ENCODE data around the gene CALN1. TPM values are rescaled to one million over a fixed set of nuclear protein-coding genes. Genes with fewer than 3 reads are reported as not detected.

The CALN1 gene
- total and polyA plus RNA-seq, 2 experiments from 2014 or later: 0.23 to 0.28 TPM

DNA sequence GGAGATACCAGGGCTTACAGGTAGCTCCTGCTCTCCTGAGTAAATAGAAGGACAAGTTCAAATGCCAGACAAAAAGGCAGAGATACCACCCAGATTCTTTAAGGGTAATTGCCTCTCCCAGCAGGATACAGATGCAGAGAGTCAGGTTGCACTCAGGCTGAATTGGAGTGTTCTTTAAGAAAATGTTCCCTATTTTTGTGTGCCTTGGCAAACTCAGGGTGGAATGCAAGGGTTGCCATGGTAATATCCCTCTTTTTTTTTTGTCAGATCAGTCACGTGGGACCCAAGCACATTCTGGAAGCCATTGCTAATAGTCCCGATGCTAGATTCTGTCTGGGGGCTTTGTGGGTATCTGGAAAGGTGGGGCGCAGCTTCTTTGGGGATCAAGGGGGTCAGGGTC, 628.0 kb downstream of the CALN1 start:
- H2AFZ ChIP-seq: no peak overlapping the region
- TF ChIP-seq EZH2 (IDR thresholded peaks at IDR 0.05; ENCODE audit: borderline replicate concordance) (no peak), EZH2phosphoT487 (IDR thresholded peaks at IDR 0.05; ENCODE audit: low read depth, severe bottlenecking, unreplicated experiment) (no peak)
- TF ChIP-seq, protein P1, sequence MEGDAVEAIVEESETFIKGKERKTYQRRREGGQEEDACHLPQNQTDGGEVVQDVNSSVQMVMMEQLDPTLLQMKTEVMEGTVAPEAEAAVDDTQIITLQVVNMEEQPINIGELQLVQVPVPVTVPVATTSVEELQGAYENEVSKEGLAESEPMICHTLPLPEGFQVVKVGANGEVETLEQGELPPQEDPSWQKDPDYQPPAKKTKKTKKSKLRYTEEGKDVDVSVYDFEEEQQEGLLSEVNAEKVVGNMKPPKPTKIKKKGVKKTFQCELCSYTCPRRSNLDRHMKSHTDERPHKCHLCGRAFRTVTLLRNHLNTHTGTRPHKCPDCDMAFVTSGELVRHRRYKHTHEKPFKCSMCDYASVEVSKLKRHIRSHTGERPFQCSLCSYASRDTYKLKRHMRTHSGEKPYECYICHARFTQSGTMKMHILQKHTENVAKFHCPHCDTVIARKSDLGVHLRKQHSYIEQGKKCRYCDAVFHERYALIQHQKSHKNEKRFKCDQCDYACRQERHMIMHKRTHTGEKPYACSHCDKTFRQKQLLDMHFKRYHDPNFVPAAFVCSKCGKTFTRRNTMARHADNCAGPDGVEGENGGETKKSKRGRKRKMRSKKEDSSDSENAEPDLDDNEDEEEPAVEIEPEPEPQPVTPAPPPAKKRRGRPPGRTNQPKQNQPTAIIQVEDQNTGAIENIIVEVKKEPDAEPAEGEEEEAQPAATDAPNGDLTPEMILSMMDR (IDR thresholded peaks at IDR 0.05; ENCODE audit: poor library complexity): no peak
- no peaks in the 10 kb centered on the region for H4K20me1 ChIP-seq (ENCODE audit: insufficient read depth, poor library complexity, severe bottlenecking)
- no peaks in the 10 kb centered on the region for H3K9me2 ChIP-seq (replicated peaks; ENCODE audit: insufficient read depth)
- no peak overlapping the region for H3K27ac ChIP-seq
- H3K79me2 ChIP-seq: no peaks in the 10 kb centered on the region
- H3K36me3 ChIP-seq (replicated peaks; ENCODE audit: insufficient read depth, low read depth): no peaks in the 10 kb centered on the region
- H3K27me3 ChIP-seq: no peaks in the 10 kb centered on the region
- DNase-seq (ENCODE audit: low spot score): no peak
- H3K4me3 ChIP-seq: no peak overlapping the region
- no peaks in the 10 kb centered on the region for H3K9me3 ChIP-seq (ENCODE audit: low read depth)
- no peaks in the 10 kb centered on the region for H3K4me1 ChIP-seq (ENCODE audit: insufficient read depth)
- no peak overlapping the region for H3K4me2 ChIP-seq
- 57% methylated on average over 3 of the region's 3 CpGs for WGBS (ENCODE audit: low lambda C conversion rate, missing lambda C conversion rate)

DNA sequence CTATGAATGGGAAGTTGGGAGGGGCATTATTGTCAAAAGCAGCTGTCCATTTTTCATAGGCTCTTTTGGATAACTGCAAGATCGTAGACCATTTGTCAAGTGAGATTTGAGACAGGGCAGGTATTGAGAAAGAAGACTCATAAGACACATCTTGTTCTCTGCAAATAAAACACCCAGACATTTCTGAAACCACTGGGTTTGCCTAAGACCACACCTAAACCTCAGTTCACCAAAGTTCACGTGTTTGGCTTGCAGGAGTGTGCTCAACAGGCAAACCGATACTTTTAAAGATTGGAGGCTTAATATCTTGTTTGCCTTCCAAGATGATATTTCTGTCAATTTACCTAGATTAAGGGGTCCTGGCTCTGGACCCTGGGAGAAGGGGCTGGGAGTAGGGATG, 628.4 kb downstream of the CALN1 start:
- no peak overlapping the region for H2AFZ ChIP-seq
- no peak overlapping the region for H3K27ac ChIP-seq
- no peak for TF ChIP-seq EZH2 (IDR thresholded peaks at IDR 0.05; ENCODE audit: borderline replicate concordance)
- TF ChIP-seq EZH2phosphoT487 (IDR thresholded peaks at IDR 0.05; ENCODE audit: low read depth, severe bottlenecking, unreplicated experiment): no peak
- TF ChIP-seq, protein P1 (IDR thresholded peaks at IDR 0.05; ENCODE audit: poor library complexity): no peak
- no peak for DNase-seq (ENCODE audit: low spot score)
- no peaks in the 10 kb centered on the region for H3K9me2 ChIP-seq (replicated peaks; ENCODE audit: insufficient read depth)
- no peaks in the 10 kb centered on the region for H3K79me2 ChIP-seq
- 62% methylated on average over 3 of the region's 3 CpGs for WGBS (ENCODE audit: low lambda C conversion rate, missing lambda C conversion rate)
- no peaks in the 10 kb centered on the region for H3K36me3 ChIP-seq (replicated peaks; ENCODE audit: insufficient read depth, low read depth)
- H3K4me3 ChIP-seq: no peak overlapping the region
- H3K4me2 ChIP-seq: no peak overlapping the region
- no peaks in the 10 kb centered on the region for H4K20me1 ChIP-seq (ENCODE audit: insufficient read depth, poor library complexity, severe bottlenecking)
- no peaks in the 10 kb centered on the region for H3K27me3 ChIP-seq
- no peaks in the 10 kb centered on the region for H3K9me3 ChIP-seq (ENCODE audit: low read depth)
- H3K4me1 ChIP-seq (ENCODE audit: insufficient read depth): no peaks in the 10 kb centered on the region

DNA sequence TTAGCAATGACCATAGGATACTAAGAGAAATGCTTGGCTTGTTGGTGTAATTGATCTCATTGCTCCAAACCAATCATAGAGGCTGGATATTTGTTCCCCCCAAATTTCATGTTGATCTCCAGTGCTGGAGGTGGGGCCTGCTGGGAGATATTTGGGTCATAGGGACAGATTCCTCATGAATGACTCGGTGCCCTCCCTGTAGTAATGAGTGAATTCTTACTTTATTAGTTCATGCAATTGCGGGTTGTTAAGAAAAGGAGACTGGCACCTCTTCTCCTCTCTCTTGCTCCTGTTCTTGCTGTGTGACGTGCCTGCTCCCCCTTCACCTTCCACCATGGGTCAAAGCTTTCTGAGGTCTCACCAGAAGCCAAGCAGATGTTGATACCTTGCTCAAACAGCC, 630.1 kb downstream of the CALN1 start:
- Histone ChIP-seq H3K4me3 (no peak overlapping the region), H3K27me3 (no peaks in the 10 kb centered on the region), H3K4me1 (ENCODE audit: insufficient read depth) (no peaks in the 10 kb centered on the region), H2AFZ (no peak overlapping the region), H4K20me1 (ENCODE audit: insufficient read depth, poor library complexity, severe bottlenecking) (no peaks in the 10 kb centered on the region), H3K79me2 (no peaks in the 10 kb centered on the region), H3K27ac (no peak overlapping the region), H3K36me3 (replicated peaks; ENCODE audit: insufficient read depth, low read depth) (no peaks in the 10 kb centered on the region), H3K9me2 (replicated peaks; ENCODE audit: insufficient read depth) (no peaks in the 10 kb centered on the region), H3K4me2 (no peak overlapping the region), H3K9me3 (ENCODE audit: low read depth) (no peaks in the 10 kb centered on the region)
- no peak for DNase-seq (ENCODE audit: low spot score)
- 91% methylated on average over 3 of the region's 3 CpGs for WGBS (ENCODE audit: low lambda C conversion rate, missing lambda C conversion rate)
- TF ChIP-seq, protein P1 (IDR thresholded peaks at IDR 0.05; ENCODE audit: poor library complexity): no peak
- TF ChIP-seq EZH2phosphoT487 (IDR thresholded peaks at IDR 0.05; ENCODE audit: low read depth, severe bottlenecking, unreplicated experiment): no peak
- no peak for TF ChIP-seq EZH2 (IDR thresholded peaks at IDR 0.05; ENCODE audit: borderline replicate concordance)

DNA sequence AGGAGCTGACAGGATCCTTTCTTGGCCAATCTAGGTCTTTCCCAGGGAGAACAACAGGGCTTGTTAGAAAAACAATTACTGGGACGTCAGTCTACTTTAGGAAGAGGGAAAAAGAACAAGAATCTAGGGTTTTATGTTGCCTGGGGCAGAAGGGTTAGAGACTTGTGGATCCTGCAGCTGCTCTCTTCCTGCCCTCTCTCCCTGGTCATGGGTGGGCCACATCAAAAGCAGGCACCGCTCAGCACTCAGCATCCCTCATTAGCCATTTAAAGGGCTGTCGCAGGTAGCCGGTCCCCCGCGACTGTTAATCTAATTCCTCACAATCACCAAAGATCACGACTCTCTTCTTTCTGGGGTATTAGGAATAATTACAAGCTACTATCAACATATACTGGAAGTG, 631.9 kb downstream of the CALN1 start:
- DNase-seq (ENCODE audit: low spot score): no peak
- no peak overlapping the region for H3K4me3 ChIP-seq
- H4K20me1 ChIP-seq (ENCODE audit: insufficient read depth, poor library complexity, severe bottlenecking): no peaks in the 10 kb centered on the region
- no peak overlapping the region for H2AFZ ChIP-seq
- TF ChIP-seq, protein P1 (IDR thresholded peaks at IDR 0.05; ENCODE audit: poor library complexity): no peak
- no peaks in the 10 kb centered on the region for H3K9me3 ChIP-seq (ENCODE audit: low read depth)
- no peaks in the 10 kb centered on the region for H3K36me3 ChIP-seq (replicated peaks; ENCODE audit: insufficient read depth, low read depth)
- H3K27ac ChIP-seq: no peak overlapping the region
- no peaks in the 10 kb centered on the region for H3K27me3 ChIP-seq
- no peaks in the 10 kb centered on the region for H3K9me2 ChIP-seq (replicated peaks; ENCODE audit: insufficient read depth)
- no peaks in the 10 kb centered on the region for H3K4me1 ChIP-seq (ENCODE audit: insufficient read depth)
- 35% methylated on average over 7 of the region's 7 CpGs for WGBS (ENCODE audit: low lambda C conversion rate, missing lambda C conversion rate)
- no peak overlapping the region for H3K4me2 ChIP-seq
- no peaks in the 10 kb centered on the region for H3K79me2 ChIP-seq
